ENCODE results near the gene LMX1B.

Gene LMX1B

DNA sequence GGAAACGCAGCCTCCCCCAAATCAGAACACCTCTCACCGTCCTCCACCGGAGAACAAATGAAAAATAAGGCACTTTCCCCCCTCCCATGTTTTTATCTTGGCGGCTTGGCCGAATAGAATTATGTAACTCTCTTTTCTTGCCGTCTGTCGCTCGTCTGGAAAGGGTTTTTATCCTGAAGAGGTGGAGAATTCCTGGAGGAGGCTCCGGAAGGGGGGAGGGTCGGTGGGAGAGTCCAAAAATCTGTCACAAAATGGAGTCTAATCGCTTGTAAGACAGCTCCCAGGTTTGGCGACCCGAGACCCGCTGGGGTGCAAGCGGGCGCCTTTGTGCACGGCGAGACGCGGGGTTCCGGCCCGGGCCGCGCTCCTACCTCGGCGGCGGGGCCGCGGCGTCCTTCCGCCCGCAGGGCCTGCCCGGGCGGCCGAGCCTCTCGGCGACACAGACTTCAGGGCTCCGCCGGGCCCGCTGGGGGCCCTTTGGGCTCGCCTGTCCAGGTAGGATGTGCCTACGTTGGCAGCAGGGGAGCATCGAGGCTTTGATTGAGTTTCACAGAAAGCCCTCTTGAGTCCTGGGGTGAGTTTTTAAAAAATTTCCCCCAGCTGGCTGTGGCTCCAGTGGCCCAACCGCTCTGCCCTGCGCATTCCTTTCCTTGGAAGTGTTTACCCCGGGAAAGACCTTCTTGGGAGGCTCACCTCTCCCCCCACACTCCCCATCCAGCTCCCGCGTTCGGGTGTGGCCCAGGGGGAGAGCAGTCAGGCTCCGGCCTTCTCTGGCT lies 5.0 kb downstream of the LMX1B start:
- no peak for DNase-seq

DNA sequence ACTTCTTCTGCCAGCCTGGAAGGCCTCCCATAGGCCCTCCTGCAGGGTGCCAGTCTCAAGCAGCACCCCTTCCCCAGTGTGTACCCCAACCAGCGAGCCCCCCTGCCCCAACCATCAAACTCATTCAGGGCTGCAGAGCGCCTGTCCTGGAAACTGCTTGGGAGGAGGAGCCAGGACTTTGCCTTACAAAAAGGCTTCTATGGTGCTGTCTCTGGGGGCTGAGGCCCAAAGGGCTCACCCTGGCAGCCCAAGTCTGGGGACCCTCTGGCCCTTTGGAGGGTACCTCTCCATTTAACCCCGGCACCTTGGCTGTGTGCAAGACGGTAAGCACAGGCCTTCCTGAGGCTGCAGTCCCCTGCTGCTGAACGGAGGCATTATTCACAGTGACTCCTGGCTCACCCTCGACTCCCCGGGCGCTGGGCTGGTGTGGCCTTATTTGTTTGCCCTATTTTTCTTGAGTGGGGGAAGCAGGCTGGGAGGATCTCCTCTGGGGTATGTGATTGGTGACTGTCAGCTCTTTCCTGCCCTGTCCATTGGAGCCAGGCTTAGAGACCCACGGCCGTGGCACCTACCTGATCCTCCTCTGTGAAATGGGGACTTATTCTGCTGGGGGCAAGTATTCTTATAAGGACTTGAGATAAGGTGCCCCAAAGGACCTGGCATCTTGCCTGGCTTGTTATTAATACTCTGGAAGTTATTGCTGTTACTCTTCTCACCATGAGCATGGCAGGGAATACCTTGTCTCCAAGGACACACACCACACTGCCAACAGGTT lies 5.8 kb downstream of the LMX1B start:
- DNase-seq = no peak

DNA sequence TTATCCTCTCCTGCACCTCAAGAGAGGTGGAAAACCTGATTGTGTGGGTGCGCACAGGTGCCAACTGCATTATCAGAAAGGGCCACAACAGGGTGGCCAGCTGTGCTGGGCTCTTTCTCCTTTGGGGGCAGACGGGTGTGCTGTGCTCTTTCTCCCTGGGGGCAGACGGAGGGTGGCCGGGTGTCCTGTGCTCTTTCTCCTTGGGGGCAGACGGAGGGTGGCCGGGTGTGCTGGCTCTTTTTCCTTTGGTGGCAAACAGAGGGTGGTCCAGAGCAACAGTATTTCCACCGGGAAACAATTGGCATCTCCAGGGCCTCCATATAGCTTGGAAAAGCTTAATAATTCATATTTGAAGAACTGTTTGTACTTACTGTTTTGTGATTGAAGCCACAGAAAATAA lies 6.8 kb downstream of the LMX1B start:
- no peak for DNase-seq

DNA sequence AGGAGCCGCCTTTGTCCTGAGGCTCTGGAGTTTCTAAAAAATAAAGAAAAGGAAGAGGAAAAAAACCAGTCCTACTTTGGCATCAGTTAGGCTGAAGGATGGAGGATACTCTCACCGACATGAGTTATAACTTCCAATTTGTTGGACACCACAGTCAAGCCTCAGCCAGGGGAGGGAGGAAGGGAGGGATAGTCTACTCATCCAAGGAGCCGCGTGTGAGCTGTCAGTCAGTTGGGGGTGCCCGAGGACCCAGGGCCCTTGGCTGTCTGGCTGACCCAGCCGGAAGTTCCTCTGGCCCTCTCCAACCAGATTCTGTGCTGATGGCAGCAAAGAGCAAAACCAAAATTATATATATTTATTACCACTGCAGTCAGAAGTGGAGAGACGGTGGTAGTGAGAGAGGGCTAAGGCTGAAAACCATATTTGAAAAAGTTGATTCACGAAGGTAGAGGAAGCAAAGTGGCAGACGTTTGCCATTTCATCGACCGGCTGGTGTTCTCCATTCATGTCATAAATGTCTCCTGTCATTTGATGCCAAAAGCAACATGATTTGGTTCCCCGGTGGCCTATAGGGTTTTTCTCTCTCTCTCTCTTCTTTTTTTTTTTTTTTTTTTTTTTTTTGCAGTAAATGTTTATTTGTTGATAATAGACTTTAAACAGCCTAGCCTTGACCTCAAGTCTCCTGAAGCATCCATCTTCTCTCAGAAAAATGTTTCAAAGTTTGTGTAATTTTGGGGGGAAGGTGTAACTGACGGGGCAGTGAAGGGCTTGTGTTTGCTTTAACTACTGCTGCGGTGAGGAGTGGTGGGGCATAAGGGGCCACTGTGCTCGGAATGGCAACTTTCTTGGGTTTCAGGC lies 7.6 kb downstream of the LMX1B start:
- no peak for DNase-seq

DNA sequence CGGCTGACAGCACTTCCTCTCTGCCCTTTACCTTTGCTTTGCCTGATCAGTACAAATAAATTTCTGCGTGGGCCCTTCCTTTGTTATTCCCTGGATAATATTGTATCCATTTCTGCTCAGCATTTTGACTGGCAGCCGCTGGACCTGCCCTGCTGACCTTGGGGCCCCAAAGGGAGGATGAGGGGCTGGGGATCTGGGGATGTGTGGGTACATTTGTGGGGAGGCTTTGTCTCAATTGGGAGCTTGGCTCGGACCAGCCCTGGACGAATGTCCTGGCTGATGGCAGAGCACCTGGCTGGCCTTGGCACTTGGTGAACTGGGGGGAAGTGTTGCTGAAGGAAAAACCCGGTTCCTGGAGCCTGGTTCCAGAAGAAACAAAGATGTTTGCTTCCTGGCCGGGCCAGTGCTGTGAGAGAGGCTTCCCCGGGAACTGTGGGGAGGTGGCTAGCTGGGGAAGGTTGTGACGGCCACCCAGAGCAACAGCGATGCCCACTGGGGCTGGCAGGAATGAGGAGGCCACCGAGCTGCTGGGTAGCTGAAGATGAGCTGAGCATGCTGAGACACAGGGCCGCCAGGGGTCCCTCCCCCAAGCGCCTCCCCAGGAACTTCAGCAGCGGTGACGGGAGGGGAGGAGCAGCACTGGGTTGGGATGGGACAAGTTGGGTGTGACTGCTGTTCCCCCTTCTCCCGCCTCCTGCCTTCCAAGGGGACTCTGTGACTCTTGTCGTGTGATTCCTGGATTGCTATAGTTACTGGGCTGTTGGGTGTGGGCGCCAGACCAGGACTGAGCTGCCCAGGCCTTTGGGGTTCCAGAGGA lies 8.4 kb downstream of the LMX1B start:
- no peak for DNase-seq

DNA sequence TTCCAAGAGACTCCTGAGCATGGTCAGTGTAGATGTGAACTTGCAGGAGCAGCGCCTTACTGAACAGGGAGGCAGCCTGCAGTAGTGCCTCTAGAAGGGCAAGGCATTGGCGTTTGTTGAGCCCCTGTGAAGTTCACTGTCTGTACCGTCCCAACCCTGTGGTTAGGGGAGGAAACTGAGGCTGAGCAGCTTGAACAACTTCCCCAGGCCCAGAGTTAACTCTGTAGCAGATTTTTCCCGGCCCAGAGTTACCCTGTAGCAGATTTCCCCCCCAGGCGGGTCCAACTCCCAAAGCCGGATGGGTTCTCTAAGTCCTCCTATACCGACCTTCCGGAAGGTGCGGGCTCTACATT lies 9.6 kb downstream of the LMX1B start:
- no peak for DNase-seq

DNA sequence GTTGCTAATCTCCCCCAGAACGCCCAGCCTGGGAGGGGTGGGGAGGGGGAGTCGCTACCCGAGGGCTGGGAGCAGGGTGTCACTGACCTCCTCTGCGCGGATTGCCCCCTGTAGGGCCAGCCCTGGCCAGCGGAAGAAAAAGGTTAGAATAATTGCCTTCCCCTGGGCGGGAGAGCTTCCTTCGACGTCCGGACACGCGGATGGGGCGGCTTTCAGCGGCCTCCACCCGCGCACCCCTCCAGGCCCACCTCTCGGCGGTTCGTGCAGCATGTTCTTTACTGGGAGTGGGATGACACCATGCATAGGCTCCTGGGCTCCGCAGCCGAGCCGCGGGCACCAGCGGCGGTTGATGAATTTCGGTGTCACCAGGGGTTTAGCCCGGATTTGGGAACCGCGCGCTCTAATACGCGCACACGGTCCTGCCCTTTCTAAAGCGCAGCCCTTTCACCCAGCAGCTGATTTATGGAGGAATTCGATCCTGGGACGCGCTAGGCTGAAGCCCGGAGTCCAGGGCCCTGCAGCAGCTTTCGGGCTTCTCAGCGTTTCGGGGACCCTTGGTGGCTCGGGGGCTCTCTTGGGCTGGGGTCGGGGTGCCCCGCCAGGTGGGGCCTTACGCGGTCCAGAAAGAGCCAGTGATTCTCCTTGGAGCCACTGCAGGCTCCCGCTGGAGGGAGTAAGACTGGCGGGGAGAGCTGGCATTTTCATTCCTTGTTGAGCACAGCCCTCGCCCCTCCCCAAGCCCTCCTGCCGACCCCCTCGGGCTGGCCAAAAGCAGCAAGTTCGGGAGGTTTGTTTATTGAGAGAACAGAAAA lies 10.1 kb downstream of the LMX1B start:
- DNase-seq = no peak

DNA sequence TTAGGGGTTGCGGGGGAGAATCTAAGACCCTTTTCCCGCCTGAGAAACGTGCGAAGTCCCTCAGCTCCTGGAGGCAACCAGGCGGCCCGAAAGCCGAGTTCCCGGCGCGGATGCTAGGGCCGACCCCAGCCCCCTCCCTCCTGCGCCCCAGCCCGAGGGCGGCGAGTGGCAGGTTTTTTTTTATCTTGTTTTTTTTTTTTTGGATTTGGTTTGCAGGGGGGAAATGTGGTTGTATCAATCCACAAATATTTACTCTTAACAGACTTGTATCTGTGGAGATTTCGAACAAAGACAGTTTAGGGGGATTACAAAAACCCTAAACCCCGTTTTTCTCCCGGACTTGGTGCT lies 10.7 kb downstream of the LMX1B start:
- DNase-seq = no peak

DNA sequence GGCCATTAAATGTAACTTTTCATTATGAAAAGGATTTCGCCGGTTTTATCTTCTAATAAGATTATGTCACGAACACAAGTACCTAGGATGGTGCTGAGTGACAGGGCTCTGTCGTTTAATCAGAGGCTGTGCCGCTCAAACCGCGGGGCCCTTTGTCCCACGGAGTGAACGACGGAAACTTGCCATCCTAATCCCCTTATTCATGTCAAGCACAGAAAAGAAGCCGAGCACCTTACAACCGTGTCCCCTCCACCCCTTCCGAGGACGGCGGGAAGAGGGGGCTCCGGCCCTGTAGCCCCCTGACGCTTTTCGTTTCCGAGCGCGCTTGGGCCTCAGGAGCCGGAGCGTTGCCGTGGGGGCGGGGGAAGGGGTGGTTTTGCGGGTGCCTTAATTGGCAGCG lies 11.2 kb downstream of the LMX1B start:
- DNase-seq = no peak

DNA sequence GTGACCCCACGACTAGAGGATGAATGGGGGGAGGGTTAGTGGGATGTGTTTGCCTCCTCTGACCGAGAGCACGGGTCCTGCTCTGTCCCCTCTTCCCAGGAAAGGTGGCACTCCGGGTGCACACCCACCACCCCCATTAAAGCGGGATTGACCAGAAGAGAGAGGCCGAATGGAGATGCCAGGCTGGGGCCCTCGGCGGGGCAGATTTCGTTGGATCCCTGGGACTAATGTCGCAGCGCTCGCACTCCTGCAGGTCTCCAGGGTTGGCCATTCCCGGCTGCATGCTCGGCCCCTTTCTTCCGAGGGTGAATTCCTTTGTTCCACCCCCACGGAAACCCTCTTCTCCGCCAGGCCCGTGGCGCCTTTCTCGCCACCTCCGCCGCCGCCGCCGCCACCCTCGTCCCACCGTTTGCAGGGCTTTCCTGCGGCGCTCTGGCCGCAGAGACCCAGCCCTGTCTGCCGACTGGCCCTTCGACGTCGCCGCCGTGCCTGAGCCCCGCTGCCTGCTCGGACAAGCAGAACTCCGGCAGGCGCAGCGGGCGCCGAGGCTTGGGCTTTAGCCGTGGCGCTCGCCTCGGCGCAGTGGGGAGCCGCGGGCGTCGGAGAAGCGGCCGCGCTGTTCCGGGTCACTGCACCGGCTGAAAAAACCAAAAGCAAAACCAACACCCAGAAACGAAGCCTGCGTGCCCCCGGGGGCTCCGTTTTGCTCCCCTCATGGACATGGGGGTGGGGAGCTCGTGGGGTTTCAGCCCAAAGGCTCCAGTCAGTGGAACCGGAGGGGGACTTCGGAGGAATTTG lies 11.8 kb downstream of the LMX1B start:
- no peak for DNase-seq

DNA sequence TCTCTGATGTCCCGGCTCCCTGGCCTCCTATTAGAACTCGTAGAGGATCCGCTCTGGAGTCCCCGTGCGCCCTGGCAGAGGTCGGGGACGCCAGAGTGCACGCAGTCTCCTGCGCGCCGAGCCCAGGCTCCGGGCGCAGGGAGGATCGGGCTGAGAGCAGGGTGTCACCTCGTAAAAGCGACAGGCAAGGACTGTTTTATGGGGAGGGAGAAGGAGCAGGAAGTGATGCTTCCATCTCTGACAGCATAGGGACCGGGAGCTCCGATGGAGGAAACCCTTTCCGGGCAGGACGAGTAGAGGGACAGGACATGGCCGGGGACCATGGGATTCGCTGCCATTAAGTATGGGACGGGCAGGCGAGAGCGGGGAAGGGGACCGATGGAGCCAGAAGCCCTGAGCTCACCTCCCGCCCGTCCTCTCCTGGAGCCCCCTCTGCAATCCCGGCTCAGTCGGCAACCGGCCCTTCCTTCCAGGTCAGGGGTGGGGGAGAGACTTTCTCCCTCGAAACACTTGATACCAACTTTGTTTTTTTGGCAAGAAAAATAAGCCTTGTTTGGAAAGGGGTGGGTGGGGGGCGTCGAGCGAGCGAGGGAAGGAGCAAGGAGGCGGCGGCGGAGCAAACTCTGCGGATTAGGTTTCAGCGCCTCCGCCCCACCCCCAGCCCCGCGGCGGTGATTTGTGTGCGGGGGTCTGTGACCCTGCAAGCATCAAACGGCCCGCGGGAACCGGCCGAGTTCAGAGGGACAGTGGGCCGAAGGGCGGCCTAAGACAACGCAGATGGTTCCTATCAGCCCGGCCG lies 12.6 kb downstream of the LMX1B start:
- DNase-seq = no peak

DNA sequence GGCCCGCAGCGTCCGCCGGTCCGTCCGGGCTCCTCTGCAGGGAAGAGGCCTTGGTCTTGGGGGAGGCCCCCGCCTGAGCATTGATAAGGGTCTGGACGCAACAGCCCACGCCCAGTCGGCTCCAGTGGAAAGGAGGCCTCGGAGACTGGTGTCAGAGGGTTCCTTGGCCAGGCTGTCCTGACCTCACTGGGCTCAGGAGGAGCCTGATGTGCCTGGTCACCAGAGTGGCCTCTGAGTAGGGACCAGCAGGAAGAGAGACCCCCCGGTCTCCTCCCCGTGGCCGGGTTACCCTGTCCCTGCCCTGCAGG lies 13.2 kb downstream of the LMX1B start:
- no peak for DNase-seq

DNA sequence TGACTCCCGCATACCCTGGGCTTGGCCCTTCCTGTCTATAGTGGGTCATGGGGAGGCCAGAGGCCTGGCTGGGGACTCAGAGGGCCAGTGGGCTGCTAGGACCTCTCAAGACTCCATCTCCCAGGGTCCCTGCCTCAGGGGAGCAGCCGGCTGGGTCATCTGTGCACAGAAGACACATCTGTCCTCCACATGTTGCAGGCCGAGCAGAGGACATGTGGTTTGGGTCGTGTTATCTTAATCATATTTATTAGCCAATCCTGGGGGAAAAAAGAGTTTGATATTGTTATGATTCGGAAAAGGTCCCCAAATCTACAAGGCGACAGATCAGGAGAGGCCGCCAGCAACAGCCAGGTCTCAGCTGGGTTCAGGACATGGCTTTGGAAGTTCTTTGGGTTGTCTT lies 14.4 kb downstream of the LMX1B start:
- DNase-seq = no peak

DNA sequence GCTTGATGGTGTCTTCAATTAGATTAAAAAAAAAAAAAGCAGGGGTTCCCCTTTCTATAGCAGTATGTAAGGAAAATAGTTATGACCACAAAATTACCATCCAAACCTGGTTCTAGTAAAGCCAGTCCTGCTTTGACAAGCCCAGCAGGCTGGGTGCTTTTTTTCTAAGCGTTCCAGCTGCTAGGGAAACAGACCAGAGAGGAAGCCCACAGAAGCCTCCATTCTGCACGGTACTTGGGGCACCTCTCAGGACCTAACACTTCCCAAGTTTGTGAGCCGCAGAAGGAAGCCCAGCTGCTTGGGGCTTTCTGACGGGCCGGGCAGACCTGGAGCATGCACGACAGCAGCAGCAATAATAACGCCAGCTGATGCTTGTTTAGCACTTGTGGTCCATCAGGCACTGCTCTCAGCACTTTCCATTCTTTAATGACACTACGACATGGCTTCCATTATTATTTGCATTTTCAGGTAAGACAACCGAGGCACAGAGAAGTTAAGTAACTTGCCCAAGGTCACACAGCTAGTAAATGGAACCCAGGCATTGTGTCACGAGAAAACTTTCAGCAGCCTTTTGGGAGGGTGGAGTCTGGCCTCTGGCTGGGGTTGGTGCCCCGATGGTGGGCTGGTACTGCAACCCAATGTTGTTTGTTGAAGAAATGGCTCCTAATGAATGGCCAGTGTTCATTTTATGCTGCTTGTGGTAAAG lies 15.4 kb downstream of the LMX1B start:
- no peak for DNase-seq

DNA sequence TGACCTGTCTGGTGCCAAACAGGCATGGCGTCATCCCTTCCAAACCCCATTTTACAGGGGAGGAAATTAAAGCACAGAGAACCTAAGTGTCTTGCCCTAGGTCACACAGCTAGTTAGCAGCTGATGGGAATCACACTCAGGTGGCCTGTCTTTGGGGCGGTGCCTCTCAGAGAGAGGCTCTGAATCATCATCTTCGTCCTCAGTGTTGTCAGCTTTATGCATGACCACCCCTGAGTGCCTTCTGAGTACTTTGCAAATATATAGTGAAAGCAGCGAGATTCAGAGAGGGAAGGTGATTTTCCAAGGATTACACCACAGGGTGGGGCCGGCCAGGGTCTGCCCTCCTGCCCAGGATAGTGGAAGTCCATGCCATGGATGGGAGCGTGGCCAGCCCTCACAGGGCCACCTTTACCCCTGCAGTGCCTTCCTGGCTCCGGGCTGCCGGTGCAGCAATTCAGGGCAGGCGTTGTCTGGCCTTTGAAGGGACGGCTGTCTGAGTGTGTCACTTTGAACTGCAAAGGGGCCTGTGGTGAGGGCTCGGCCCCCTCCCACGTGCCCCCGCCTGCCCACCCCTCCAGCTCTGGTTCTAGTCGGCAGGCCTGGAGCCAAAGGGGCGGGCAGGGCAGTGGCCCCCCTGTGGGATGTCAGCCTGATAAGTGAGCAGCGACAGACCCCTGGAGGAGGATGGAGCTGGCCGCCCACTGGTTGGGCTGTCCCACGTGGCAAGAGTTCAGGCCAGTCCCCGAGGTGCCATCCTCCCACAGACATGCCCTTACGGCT lies 16.9 kb downstream of the LMX1B start:
- no peak for DNase-seq

DNA sequence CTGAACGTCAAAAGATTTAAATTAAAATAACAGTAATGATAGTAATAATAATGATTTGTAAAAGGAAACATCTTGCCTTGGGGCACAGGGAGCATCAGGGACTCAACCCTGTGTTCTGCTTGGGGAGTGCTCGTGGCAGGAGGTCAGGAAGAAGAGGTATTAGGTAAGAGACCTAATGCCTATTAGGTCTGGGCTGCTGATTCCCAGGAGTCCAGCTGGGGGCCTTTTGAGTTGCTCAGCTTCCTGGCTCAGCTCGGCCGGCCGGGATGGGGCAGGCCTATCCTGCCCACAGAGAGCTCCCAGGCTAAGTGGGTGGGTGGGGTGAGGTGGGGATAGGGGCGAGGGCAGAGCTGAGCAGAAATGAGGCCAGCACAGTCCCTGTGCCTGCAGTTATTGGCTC lies 17.5 kb downstream of the LMX1B start:
- no peak for DNase-seq

DNA sequence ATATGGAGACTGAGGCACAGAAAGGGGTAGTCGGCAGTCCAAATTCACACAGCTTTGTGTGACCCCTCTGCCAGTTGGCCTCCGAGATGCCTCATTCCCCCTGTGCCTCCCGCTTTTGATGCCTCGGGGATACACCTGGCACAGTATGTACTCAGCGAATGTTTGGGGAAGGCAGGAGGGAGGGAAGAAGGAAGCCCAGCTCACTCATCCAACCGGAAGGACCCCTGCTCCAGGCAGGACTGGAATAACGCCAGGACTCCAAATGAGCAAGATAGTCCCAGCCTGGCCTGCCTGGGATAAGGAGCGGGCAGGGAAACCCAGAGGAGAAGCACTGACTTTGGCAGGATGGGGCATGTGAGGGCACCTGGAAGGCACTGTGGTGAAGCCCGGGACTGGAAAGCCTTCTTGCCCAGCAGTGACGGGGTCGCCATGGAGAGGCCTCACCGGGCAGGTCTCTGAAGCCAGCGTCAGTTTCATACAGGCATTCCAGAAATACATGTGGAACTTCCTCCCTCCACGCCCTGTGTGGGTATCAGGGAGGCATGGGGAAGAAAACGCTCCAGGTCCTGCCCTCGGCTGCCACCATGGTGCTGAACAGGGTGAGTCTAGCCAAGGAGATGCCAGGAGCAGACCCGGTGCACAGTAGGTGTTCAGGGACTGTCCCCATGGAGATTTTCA lies 20.3 kb downstream of the LMX1B start:
- DNase-seq = no peak

DNA sequence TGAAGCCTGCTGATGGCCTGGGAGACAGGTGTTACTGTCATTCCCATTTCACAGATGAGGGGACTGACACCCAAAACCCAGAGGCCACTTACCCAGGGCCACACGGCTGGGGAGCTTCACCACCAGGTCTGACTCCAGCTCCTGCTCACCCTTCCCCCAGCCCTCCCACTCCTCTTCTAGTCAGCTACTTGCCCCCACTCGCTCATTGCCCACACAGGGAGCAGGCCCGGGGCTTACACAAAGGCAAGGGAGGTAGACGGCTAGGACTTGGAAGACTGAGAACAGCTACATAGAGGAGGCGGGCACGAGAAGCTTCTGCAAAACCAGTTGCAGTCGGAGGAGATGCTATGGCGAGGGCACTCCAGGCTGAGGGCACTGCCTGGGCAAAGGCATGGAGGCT lies 21.3 kb downstream of the LMX1B start:
- no peak for DNase-seq

Measured in activated naive CD4-positive, alpha-beta T cell treated with Interleukin-2 at 50 U/mL for 16 hours (primary cell).